K562 (cell line): ENCODE results near the gene ZNF428. TPM values are rescaled to one million over a fixed set of nuclear protein-coding genes. Genes with fewer than 3 reads are reported as not detected.

Source experiments
- CCAR2 ChIP-seq: fragments of 200-400 bp; formaldehyde crosslinking; IDR thresholded peaks from 2 replicates; pipeline ENCODE4 v1.6.1; 2017; ENCODE audit warnings: mild to moderate bottlenecking, low read depth, low read length
- CSDE1 ChIP-seq, 2 experiments: fragments of 450-650 bp; IDR thresholded peaks; 2 replicates each; pipeline ENCODE4 v1.6.1; 2016; ENCODE audit warnings: mild to moderate bottlenecking in 1 of 2
- DLX4 ChIP-seq: fragments of 250-450 bp; sonication (Bioruptor Pico); IDR thresholded peaks from 2 replicates; pipeline ENCODE4 v1.6.1; 2021; ENCODE audit warnings: mild to moderate bottlenecking
- DNMT1 ChIP-seq: fragments of 450-650 bp; IDR thresholded peaks from 2 replicates; pipeline ENCODE4 v1.6.1; 2016; ENCODE audit warnings: antibody characterized with exemption, mild to moderate bottlenecking
- ETV5 ChIP-seq: sonication (generic); formaldehyde crosslinking; IDR thresholded peaks from 2 replicates; pipeline ENCODE4 v1.4.0; 2020; ENCODE audit warnings: low read depth, mild to moderate bottlenecking, missing genetic modification reagents
- FOXJ3 ChIP-seq: sonication (generic); formaldehyde crosslinking; IDR thresholded peaks from 2 replicates; pipeline ENCODE4 v1.4.0; 2020; ENCODE audit warnings: mild to moderate bottlenecking, missing genetic modification reagents
- HCFC1 ChIP-seq: IDR thresholded peaks from 2 replicates; pipeline ENCODE4 v1.6.1; 2012; ENCODE audit warnings: low read depth, low read length, improper control_type of control experiment
- HMG20B ChIP-seq: fragments of 250-450 bp; sonication (Bioruptor Pico); IDR thresholded peaks from 2 replicates; pipeline ENCODE4 v1.5.0; 2021; ENCODE audit warnings: mild to moderate bottlenecking
- HMGN3 ChIP-seq: IDR thresholded peaks from 2 replicates; pipeline ENCODE4 v1.6.1; 2011; ENCODE audit warnings: borderline replicate concordance, low read depth, mild to moderate bottlenecking, mixed read lengths, low read length; ENCODE audit not compliant: insufficient read length; ENCODE audit errors: extremely low read depth
- HNRNPLL ChIP-seq: fragments of 200-400 bp; formaldehyde crosslinking; IDR thresholded peaks from 2 replicates; pipeline ENCODE4 v1.6.1; 2017; ENCODE audit warnings: low read length, low read depth, mild to moderate bottlenecking; ENCODE audit not compliant: poor library complexity, severe bottlenecking
- KAT7 ChIP-seq: sonication (generic); formaldehyde crosslinking; IDR thresholded peaks from 2 replicates; pipeline ENCODE4 v1.8.0; 2022; ENCODE audit warnings: missing genetic modification reagents, mild to moderate bottlenecking, borderline replicate concordance
- KLF10 ChIP-seq: fragments of 250-450 bp; sonication (Bioruptor Pico); IDR thresholded peaks from 2 replicates; pipeline ENCODE4 v1.6.1; 2021; ENCODE audit warnings: matching md5 sums
- MCM3 ChIP-seq: fragments of 450-650 bp; IDR thresholded peaks from 2 replicates; pipeline ENCODE4 v1.6.1; 2016
- MIER1 ChIP-seq: fragments of 450-650 bp; IDR thresholded peaks from 2 replicates; pipeline ENCODE4 v1.6.1; 2016; ENCODE audit warnings: antibody characterized with exemption, mild to moderate bottlenecking, low read depth
- NCOA2 ChIP-seq, 2 experiments: fragments of 450-650 bp; IDR thresholded peaks; 2 replicates each; pipeline ENCODE4 v1.6.1; 2018; ENCODE audit warnings: mild to moderate bottlenecking in 2 of 2, moderate library complexity in 1 of 2; ENCODE audit not compliant: partially characterized antibody in 2 of 2
- NONO ChIP-seq, 2 experiments: fragments of 200-400 bp in 1 of 2; fragments of 450-650 bp in 1 of 2; formaldehyde crosslinking in 1 of 2; IDR thresholded peaks; 2 replicates each; pipeline ENCODE4 v1.6.1; 2017; ENCODE audit warnings: low read depth in 2 of 2, mild to moderate bottlenecking in 2 of 2, moderate library complexity in 2 of 2, low read length in 1 of 2
- NR2C2 ChIP-seq, 2 experiments: fragments of 200-800 bp in 1 of 2; sonication (Bioruptor generic) in 1 of 2; sonication (generic) in 1 of 2; formaldehyde crosslinking in 1 of 2; IDR thresholded peaks; 2 replicates each; pipeline versions ENCODE4 v1.6.1 to v1.8.0; 2016 to 2022; ENCODE audit warnings: mild to moderate bottlenecking in 1 of 2, missing compliant biosample characterization in 1 of 2, missing genetic modification characterization in 1 of 2, missing genetic modification reagents in 1 of 2
- PTBP1 ChIP-seq: fragments of 200-400 bp; formaldehyde crosslinking; IDR thresholded peaks from 2 replicates; pipeline ENCODE4 v1.6.1; 2017; ENCODE audit warnings: low read depth, low read length
- PTRF ChIP-seq: fragments of 450-650 bp; IDR thresholded peaks from 2 replicates; pipeline ENCODE4 v1.6.1; 2016; ENCODE audit warnings: mild to moderate bottlenecking, missing genetic modification characterization, missing compliant biosample characterization
- RBM17 ChIP-seq: fragments of 200-400 bp; formaldehyde crosslinking; IDR thresholded peaks from 2 replicates; pipeline ENCODE4 v1.6.1; 2017; ENCODE audit warnings: low read depth, mild to moderate bottlenecking, low read length, borderline replicate concordance
- RBM34 ChIP-seq: fragments of 200-400 bp; formaldehyde crosslinking; IDR thresholded peaks from 2 replicates; pipeline ENCODE4 v1.6.1; 2018; ENCODE audit warnings: low read length, borderline replicate concordance; ENCODE audit not compliant: insufficient read depth
- SMARCA4 ChIP-seq: fragments of 450-650 bp; IDR thresholded peaks from 2 replicates; pipeline ENCODE4 v1.6.1; 2016
- SPI1 ChIP-seq: IDR thresholded peaks from 2 replicates; pipeline ENCODE4 v1.6.1; 2011; ENCODE audit warnings: low read depth, low read length, control low read depth, borderline replicate concordance
- TGIF2 ChIP-seq: sonication (generic); formaldehyde crosslinking; IDR thresholded peaks from 2 replicates; pipeline ENCODE4 v1.8.1; 2022; ENCODE audit warnings: mild to moderate bottlenecking, missing genetic modification reagents, moderate library complexity
- ZNF699 ChIP-seq: fragments of 250-450 bp; sonication (Bioruptor Pico); IDR thresholded peaks from 2 replicates; pipeline ENCODE4 v1.8.0; 2021; ENCODE audit warnings: mild to moderate bottlenecking, moderate library complexity; ENCODE audit not compliant: insufficient replicate concordance
- polyA plus RNA-seq, 8 experiments: library from polyadenylated mRNA; depleted of rRNA in 4 of 8; stranded (reverse) in 5 of 8; unstranded in 3 of 8; fragments of >200 nt; fragmentation: Nextera tagmentation in 2 of 8; fragmentation: Illumina TruSeq in 1 of 8; extraction: Ambion mirVana in 2 of 8; extraction: Trizol in 1 of 8; gene quantifications; 2 replicates each; pipeline versions ENCODE4 v1.2.1 to v1.2.3, GENCODE V29; 2011 to 2014; ENCODE audit warnings: inconsistent platforms in 1 of 8, missing spikeins in 1 of 8
- total RNA-seq, 7 experiments: library from RNA; depleted of rRNA in 6 of 7; stranded (reverse); fragments of >200 nt in 6 of 7; fragmentation: Illumina TruSeq in 2 of 7; extraction: Trizol in 2 of 7; gene quantifications; 2 replicates each; pipeline versions ENCODE4 v1.2.1 to v1.2.3, GENCODE V29; 2011 to 2021; ENCODE audit warnings: low replicate concordance in 1 of 7
- TF ChIP-seq, protein P1 (sequence below), 2 experiments: IDR thresholded peaks in 1 of 2; conservative IDR thresholded peaks in 1 of 2; 2 replicates each; pipeline ENCODE4 v1.6.1; 2016; ENCODE audit warnings: low read depth in 2 of 2, mild to moderate bottlenecking in 1 of 2, missing compliant biosample characterization in 1 of 2, missing genetic modification characterization in 1 of 2, moderate library complexity in 1 of 2

Gene ZNF428
- total and polyA plus RNA-seq, 9 of the 15 experiments (the other 6 are each of a cell fraction or from before 2014, with no cell fraction given), result 0.15 to 85.7 (median 15.9) TPM

DNA sequence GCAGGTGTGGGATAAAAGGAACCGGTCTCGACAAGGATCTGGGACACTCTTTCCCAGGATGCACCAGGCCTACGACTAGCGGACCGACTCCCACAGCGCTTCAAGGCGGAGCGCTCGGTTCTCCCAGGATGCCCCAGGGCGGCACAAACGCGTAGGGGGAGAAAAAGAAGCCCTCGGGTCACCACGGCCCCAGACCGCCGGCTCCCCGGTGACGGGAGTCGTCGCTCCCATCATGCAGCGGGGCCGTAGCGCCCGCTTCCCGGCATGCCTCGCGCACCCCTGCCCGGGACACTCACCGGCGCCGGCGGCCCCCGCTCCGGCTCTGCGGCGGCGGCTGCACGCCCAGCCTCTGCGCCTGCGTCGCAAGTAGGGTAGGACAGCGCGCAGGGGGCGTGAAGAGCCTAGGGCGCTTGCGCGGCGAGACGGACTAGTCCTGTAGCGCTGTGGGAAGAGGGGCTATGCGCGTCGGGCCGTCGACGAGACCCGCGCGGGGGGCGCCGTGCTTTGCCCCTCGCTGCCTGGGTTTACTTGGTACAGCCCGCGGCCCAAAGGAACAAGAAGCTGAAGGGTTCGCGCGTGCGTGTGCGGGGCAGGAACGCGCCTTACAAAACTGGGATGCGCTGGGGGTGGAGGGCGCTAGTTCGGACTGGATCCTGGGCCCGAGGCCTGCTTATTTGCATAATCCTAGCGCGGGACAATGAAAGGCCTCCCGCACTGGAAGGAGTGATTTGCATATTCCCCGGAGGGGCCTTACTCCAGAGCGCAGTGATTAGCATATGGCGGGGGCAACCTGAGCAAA is at the start of gene ZNF428 (continued):
- TF ChIP-seq, protein P1, sequence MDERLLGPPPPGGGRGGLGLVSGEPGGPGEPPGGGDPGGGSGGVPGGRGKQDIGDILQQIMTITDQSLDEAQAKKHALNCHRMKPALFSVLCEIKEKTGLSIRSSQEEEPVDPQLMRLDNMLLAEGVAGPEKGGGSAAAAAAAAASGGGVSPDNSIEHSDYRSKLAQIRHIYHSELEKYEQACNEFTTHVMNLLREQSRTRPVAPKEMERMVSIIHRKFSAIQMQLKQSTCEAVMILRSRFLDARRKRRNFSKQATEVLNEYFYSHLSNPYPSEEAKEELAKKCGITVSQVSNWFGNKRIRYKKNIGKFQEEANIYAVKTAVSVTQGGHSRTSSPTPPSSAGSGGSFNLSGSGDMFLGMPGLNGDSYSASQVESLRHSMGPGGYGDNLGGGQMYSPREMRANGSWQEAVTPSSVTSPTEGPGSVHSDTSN (CRISPR knock-in tag; IDR thresholded peaks at IDR 0.05; ENCODE audit: low read depth), result no peak
- TF ChIP-seq, protein P1 (tag; conservative IDR thresholded peaks at IDR 0.05; ENCODE audit: low read depth), result no peak
- TF ChIP-seq ZNF699 (no peak), HMG20B (CRISPR knock-in tag) (no peak), KLF10 (CRISPR knock-in tag) (no peak), NONO (IDR thresholded peaks at IDR 0.05; ENCODE audit: low read depth in 2 of 2, low read length in 1 of 2) (peak; percentile 81), DLX4 (no peak), MIER1 (no peak), DNMT1 (no peak), CSDE1 (IDR thresholded peaks at IDR 0.05) (no peak), NR2C2 (CRISPR knock-in tag; IDR thresholded peaks at IDR 0.05) (no peak), NR2C2 (tag; IDR thresholded peaks at IDR 0.05) (peak; percentile 59), RBM17 (no peak), MCM3 (no peak), FOXJ3 (CRISPR knock-in tag) (no peak), HMGN3 (no peak), PTBP1 (no peak), HNRNPLL (peak; percentile 95), SMARCA4 (no peak; the same call in 1 of the 2 replicates), KAT7 (0 out of 2 replicates have a peak, but pooled peaks have one; percentile 14), HCFC1 (no peak; the same call in none of the 2 replicates), TGIF2 (no peak), ETV5 (CRISPR knock-in tag) (0 out of 2 replicates have a peak, but pooled peaks have one; percentile 4), CCAR2 (no peak), RBM34 (no peak), SPI1 (no peak), NCOA2 (IDR thresholded peaks at IDR 0.05; ENCODE audit: partially characterized antibody in 2 of 2) (no peak), PTRF (tag) (no peak)
